DLD1 (cell line): ENCODE results near the gene ABLIM3.

Source experiments
- in situ Hi-C: cut with HindIII; loops from 2 replicates; pipeline ENCODE4 v1.10.0; 2017; ENCODE audit warnings: low sequenced_read_pairs

The ABLIM3 gene

DNA sequence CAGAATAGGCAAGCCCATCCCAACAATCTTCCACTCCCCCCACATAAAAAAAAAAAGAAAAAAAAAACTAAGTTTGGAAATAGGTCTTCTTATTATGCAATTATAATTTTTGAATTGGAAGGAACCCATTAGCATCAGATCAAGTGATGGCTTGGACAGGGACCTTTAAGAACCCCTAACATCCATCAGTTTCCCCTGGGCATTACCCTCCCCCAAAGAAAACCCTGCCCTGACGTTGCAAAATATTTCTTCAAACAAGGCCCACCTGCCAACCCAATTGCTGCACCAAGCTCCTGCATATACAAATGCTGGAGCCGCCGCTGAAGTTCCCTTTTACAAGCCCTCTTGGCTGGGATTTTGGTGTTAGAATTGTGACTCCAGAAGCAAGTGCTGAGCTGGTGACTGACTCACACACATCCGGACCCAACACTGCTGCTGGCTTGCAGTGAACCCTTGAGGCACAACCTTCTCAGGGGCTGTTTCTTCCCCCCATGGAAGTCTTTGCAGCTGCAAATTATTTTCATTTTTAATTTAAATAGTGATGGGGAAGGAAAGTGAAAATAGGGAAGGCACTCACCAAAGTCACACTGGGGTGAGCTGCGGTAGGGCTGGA is 74.3 kb downstream of the ABLIM3 start:
- in situ Hi-C loops, result no loop called here

DNA sequence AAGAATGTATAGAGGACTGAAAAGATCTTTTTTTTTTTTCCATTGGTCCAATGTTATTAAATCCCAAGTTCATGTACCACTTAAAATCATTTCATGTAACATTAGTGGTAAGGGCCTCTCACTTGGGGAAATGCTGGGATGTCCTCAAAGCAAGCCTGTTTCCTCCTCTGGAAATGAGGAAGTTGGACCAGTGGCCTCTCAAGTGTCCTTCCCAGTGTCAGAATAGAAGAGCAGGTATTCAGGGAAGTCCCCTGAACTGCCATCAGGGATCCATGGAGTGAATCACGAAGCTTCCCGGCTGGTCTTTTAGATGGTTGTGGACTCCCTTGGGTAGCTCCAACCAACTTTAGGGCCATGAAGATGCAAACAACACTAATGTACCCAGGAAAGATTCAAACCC is 75.2 kb downstream of the ABLIM3 start:
- in situ Hi-C loops, result no loop called here

DNA sequence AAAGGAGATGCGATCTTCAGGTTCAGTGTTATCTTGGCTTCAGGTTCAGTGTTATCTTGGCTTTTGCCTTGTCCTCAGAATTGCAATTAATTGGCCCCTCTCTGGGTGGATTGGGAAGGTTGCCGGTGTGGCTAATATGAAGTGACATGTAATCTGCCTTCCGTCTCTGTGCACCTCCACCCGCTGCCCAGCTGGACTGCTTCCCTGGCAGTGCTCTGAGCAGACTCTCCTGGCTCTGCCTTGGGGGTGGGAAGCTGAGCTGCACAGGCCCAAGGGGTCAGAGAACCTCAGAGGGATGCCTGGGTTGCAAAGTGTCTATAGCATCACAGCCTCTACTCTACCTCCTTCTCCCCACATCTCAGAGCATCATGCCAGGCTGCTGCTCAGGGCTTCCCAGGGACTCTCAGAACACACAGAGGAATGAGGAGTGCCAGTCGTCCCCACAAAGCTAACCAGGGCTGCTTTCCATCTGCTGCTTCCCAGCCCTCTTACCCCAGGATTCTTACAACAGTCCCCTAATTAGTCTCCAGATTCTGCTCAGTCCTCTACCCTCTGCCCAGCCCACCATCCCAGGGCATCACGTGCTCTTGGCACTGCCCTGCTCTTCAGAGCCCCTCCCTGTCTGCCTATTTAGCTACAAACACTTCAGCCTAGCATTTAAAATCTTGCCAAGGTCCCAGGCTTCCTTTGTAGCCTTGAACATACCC is 76.0 kb downstream of the ABLIM3 start:
- in situ Hi-C loops, result no loop called here

DNA sequence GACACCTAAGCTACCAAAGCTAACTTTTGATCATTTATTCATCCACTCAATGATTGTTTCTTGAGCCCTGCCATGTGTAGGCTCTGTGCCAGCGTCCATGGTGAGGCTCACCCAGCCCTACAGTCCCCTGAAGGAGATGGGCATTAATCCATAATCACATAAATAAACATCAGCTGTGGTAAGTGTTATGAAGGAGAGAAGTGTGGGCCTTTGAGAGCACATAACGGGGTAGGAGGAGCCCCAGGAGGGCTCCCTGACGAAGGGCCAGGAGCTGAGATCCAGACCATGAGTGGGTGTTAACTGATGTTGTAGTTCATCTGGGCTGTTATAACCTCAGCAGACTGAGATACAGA is 76.5 kb downstream of the ABLIM3 start:
- in situ Hi-C loops, result no loop called here

DNA sequence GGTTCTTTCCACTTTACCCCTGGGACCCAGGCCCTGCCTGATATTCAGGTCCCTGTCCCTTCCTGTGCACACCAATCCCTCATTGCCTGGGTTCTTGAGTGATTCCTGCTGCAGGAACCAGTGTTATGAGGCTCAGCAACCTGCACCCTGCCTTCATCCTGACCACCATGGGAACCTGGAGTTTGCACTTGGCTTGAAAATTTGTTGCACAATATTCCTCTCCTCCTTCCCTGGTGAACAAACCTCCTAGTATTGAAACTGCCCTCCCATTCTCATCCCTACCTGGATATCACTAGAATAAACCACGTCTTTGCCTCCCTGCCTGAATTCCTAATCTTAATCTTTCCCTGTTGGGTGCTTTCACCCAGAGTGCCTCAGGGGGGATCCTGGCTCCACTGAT is 78.3 kb downstream of the ABLIM3 start:
- in situ Hi-C loops, result no loop called here

DNA sequence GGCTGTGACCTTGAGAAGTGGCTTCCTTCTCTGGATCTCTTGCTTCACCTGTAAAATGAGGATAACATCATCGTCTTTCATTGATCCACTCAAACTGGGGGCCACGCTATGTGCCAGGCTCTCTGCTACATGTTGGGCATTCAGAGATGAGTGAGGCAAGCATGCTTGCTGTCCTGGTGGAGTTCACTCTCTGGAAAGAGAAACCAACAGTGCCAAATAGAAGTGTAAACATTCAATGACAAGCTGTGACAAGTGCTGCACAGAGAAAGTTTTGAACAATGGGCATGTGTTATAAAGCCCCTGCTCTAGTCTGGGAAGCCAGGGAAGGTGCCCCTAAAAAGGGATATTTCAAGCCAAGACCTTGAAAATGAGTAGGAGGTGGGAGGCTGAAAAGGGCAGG is 79.5 kb downstream of the ABLIM3 start:
- in situ Hi-C loops, result no loop called here

DNA sequence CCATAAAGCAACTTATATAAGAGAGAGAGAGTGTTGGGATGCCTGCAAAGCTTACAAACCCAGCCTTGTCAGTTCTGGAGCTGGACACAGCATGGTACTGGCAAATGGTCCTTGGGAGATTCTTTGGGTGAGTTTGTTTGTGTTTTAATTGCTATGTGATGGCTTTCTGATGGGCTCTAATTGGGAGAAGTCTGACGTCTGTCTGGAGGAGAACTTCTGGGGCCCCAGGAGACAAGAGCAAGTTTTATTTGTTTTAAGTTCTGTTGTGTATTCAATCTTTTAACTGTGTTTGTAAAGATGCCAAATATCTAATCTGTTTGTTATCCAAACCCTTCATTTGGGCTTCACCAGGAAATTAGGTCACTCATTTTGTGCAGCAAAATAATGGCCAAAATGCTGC is 80.0 kb downstream of the ABLIM3 start:
- in situ Hi-C loops, result no loop called here

DNA sequence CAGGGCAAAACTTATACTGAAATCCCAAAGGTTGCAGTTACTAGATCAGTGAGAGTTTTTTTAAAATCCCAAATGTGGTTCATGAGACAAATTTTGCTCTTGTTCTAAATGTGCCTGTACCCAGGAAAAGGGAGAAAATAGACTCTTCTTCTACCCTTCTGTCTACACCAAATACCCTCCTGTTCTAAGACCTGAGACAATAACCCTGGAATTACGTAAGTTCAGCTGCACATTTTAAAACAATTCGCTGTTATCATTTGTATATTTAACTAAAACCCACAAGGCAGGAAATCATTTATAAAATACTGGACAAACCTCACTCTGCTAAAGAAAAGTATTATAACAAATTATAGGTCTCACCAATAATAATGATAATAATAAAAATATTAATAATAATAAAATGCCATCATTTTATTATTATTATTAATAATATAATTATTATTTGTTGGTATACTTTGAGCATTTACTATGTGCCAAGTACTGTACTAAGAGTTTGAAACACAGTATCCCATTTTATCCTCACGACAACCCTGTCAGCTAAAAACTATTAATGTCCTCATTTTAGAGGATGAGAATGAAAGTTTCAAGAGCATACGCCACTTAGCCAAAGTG is 80.5 kb downstream of the ABLIM3 start:
- in situ Hi-C loops, result no loop called here

DNA sequence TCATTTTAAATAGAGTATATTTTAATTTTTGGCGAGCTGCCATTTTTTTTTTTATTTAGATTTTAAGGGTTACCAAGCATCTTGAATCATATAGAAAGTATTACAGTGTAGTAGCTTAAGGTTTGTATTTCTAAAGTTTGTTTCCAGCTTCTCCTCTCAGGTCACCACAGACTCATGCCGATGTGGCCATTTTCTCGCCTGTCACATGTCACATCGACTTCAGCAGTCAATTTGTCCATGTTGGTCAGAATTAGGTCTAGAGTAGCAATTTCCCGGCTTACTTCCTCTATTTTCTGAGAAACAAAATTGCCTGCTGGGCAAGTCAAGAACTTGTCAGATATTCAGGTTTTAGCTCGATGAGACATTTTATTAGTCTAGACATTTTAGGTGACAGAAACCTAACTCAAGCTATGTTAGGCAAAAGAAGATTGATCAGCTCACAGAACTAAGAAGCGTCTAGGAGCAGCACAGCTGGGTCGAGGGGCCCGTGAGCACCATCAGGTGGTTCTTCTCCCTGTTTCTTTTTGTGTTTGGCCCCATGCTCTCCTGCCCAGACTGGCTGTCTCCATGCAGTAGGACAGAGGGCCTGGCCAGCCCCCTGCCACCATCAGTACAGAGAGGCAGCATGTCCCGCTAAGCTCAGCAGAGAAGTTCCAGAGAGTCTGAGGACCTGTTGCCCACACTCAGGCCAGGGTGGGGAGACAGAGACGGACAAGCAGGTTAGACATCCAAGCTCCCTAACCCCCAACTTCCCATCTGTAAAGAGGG is 82.0 kb downstream of the ABLIM3 start:
- in situ Hi-C loops, result no loop called here

DNA sequence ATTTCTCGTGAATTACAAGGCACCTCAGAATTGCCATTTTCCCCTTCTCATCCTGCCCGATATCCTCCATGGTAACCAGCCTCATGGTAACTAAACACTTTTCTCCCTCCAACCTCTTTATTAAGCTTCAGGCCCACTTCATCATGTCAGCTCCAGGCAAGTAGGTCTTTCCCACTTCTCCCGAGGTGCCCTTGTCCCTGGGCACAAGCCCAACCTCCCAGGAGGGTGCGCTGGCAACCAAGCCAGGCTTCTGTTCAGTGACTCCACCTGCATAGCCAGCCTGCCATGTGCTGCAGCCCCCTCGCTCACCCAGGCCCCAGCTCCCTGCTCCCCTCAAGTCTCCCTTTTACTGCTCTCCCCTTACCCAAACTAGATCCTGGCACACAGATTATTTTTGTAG is 83.0 kb downstream of the ABLIM3 start:
- in situ Hi-C loops, result no loop called here

DNA sequence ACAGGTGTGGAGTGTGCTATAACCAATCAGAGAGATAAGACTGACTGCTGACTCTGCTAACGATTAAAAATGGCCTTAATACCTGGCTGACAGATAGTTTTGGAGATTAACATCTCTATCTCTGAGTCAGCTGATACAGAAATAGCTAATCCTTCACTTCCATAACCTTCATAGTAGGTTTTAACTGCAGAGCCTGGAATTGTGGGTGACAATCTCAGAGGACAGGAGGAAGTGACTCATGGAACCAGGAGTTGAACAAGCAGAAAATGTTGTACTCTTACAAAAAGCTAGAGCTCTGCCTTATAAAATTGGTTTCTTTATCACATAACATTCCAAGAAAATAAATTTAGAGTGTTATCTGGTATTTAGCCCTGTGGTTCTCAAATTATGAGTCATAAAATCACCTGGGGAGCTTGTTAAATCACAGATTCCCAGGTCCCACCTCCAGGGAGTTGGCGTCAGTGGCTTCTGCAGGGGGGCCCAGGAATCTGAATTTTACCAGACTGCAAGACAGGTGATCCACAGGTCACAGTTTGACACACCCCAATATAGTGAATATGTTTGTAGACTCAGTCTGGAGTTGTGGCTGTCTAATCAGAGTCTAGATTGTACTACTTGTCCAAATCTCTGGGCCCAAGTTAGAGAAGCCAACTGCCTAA is 86.0 kb downstream of the ABLIM3 start:
- in situ Hi-C loops, result no loop called here

DNA sequence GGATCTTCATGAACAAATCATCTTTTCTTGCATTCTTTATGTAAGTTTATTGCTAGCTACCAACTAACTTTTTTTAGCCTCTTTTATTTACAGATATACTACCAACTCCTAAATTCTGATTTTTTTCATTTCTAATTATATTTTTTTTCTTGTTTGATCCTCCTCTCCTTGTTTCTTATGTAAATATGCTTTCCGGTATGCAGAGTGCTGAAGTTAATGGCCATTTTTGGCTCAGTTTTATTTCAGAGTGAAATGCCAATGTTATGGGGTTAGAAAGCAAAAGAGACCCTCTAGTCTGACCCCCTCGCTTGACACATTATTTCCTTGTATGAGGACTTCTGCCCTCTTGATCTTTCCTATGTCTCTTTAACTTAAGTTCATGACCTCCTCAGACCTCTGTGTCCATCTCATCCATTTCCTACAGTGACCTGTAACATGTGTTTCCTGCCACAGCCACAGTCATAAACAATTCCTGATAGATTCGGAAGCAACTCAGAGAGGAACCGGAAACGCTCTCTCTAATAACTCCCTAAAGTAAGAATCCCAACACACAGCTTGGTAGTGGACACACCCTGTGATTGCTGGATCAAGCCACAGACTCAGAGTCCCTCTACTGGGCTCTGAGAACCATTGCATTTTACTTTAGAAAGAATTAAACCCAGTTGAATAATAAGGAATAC is 87.5 kb downstream of the ABLIM3 start:
- in situ Hi-C loops, result no loop called here

DNA sequence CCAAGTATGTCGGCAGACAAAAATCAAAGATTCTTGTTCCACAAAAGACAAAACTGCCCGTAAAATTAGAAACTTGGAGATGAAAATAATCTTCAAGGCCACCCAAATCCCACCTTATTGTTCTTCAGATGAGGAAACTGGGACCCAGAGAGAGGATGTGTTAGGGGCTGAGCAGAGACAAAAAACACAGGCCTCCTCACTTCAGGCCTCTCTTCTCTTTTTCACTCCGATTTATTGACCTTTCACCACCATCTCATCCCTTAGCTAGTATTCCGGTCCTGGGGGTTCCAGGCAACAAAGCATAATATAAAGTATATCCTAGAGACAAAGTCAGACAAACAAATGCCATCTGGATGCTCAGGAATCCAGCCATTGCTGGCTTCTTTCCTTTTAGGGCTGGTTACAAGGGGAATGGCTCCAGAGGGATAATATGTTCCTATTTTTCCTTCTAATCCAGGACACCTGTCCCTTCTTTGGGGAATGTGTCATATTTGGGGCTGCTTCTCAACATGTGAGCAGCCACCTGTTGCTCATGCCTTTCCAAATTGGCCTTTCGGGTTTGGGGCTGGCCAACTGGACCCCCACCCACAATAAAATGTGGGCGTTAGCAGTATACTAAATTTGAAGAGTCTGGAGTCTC is 88.1 kb downstream of the ABLIM3 start:
- in situ Hi-C loops, result no loop called here

DNA sequence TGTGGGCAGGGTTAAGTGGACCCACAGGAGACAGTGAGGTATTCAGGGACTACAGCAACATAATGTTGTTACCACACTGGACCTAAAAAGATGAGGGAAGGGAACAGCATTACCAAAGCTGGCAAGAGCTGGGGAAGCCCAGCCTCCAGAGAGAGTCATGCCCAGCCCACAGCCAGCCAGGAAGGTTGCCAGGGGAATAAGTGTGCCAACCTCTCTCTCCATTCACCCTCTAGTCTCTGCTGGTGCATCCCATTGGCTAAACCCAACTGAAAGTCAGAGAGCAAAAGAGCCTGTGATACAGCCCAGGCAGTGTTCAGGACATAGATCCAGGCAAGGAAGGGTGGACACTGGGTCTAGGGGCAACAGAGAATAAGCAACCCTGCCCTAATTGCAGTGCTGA is 94.5 kb downstream of the ABLIM3 start:
- in situ Hi-C loops, result no loop called here

DNA sequence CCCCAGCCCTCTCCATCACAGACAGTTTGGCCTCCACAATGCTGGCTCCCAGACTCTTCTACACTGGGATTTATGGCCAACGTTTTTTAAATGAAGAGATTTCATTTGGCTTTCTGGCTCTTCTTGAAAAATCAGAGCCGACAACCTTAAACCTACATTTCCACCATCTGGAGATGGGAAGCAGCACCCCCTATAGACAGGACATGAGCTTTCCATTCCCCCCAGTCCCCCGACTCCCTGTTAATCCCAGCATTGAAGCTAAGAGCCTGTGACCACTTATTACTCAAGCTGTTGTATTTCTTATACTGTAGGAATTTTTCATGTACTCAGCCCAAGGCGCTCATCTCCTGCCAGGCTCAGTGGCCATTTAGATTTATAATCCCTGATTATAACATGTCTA is 96.4 kb downstream of the ABLIM3 start:
- in situ Hi-C loops, result no loop called here

DNA sequence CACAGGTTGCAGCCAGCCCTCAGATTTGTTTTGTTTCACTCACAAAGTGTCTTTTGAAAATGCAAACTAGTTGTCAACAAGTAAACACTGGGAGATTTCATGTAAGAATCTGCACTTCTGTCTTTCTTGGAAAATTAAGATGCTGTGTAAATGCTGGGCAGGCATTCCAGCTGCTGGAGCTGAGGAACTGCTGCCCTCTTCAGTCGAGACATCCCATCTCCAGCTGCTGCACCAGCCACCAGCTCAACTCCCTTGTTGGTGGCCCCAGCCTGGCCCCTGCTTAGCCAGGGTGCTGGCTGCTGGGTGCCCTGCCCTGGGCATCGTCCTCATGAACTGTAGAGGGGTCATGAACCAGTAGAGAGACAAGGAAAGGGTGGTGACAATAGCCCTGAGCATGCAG is 97.2 kb downstream of the ABLIM3 start:
- in situ Hi-C loops, result no loop called here

DNA sequence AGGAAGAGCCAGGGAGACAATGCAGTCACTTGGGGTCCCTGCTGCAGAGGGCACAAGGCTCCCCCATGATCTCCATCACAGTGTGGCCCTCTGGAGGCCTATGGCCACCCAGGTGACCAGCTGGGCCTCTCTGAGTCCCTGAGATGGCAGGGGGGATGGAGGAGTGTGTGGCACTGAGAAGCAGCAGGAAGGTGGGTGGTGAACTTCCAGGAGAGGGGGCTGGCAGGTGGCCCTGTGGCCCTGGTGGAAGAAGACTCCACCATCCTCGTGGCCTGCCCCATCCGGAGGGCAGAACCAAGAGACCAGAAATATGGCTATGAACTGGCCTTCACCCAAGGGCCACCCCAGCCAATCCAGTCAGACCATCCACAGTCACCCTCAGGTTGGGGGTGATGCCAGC is 98.6 kb downstream of the ABLIM3 start:
- in situ Hi-C loops, result no loop called here

DNA sequence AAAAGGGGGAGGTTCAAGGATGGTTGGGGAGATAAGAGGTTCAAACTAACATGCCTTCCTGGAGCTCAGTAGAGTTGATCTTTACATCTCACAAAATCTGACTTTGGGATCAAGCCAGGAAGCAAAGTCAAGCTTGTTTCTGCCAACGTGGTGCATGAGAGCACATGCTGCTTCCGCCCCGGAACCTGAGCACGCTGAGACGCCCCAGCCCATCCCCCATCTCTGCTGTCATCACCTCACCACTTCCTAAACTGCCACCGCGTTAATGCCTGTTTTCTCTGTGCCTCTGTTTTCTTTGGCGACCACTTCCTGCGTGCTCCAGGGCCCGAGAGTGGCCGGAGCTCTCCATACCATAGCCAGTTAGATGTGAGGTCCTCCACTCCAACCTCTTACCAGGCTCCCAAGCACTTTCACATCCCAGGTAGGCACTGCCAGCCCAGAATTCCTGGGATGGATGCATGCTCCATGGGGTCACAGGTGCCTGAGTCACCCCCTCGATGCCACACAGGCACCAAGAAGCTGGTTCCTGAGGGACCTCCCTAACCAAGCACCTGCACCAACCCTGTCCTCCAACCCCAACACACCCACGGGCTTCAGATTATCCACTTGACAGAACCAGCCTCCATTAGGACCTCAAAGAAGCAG is 99.2 kb downstream of the ABLIM3 start:
- in situ Hi-C loops, result no loop called here

DNA sequence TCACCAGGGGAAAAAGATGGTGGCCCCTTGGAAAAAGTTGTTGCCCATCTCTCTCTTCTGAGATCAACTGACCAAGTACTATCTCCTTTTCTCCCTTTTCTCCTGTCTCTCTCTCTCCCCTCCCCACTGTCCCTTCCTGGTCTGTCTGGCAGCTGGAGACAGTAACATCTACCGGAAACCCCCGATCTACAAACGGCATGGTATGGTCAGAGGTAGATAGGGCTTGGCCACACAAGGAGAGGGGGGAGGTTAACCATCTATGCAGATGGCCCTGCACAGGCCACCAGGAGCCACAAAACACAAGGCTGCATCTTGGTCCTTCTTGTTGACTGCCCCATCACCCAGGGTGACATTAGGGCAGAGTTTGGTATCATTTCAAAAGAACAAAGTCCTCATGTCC is 101.0 kb downstream of the ABLIM3 start:
- in situ Hi-C loops, result no loop called here

DNA sequence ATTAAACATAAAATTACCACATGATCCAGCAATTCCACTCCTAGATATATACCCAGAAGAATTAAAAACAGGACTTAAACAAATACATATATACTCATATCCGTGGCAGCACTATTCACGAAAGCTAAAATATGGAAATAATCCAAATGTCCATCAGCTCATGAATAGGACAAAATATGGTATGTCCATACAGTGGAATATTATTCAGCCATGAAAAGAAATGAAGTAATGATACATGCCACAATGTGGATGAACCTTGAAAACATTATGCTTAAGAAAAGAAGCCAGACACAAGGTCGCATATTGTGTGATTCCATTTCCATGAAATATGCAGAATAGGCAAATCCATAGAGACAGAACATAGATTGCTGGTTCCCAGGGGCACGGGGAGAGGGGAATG is 105.6 kb downstream of the ABLIM3 start:
- in situ Hi-C loops, result no loop called here
